ENCODE data around the gene NR1H4. TPM values are rescaled to one million over a fixed set of nuclear protein-coding genes. Genes with fewer than 3 reads are reported as not detected.
A peak's percentile ranks its signal among the peaks of the same experiment; 100 is the strongest.

The NR1H4 gene
- total and polyA plus RNA-seq, 2 experiments from 2014 or later = not detected

DNA sequence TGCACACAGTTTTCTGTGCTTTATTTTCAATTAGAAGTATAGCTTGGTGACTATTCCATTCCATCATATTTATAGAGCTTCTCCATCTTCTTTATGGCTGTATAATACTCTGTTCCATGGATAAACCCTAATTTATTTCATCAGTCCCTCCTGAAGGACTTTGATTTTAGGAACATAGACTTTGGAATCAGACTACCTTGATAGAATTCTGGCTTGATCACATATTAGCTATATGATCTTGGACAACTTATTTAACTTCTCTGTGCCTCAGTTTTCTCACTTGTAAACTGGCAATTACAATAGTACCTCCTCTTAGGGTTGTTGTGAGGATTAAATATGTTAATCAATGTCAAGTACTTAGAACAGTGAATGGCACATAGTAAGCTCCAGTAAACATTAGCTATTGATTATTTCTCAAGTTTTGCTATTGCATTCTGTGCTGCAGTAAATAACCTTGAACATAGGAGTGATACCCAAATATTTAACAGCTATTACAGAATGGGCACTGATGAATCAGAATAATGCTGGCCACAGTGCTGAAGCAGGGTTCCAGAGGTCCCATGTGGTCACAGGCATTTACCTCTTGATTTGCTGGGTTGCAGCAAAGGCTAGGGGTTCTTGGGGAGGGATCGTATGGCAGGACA, 12.2 kb upstream of the NR1H4 start:
- no peak overlapping the region for H3K27ac ChIP-seq (ENCODE audit: low read depth)
- no peak for TF ChIP-seq EZH2phosphoT487 (IDR thresholded peaks at IDR 0.05; ENCODE audit: unreplicated experiment)
- TF ChIP-seq JUNB (IDR thresholded peaks at IDR 0.05; ENCODE audit: unreplicated experiment) = no peak
- TF ChIP-seq, protein P1, sequence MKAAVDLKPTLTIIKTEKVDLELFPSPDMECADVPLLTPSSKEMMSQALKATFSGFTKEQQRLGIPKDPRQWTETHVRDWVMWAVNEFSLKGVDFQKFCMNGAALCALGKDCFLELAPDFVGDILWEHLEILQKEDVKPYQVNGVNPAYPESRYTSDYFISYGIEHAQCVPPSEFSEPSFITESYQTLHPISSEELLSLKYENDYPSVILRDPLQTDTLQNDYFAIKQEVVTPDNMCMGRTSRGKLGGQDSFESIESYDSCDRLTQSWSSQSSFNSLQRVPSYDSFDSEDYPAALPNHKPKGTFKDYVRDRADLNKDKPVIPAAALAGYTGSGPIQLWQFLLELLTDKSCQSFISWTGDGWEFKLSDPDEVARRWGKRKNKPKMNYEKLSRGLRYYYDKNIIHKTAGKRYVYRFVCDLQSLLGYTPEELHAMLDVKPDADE (IDR thresholded peaks at IDR 0.05) = no peak
- TF ChIP-seq CTCF (conservative IDR thresholded peaks at IDR 0.05; ENCODE audit: low read depth in 2 of 2) = no peak
- no peak for TF ChIP-seq CREB1 (CRISPR knock-in tag; IDR thresholded peaks at IDR 0.05; ENCODE audit: low read depth)
- TF ChIP-seq, protein P2, sequence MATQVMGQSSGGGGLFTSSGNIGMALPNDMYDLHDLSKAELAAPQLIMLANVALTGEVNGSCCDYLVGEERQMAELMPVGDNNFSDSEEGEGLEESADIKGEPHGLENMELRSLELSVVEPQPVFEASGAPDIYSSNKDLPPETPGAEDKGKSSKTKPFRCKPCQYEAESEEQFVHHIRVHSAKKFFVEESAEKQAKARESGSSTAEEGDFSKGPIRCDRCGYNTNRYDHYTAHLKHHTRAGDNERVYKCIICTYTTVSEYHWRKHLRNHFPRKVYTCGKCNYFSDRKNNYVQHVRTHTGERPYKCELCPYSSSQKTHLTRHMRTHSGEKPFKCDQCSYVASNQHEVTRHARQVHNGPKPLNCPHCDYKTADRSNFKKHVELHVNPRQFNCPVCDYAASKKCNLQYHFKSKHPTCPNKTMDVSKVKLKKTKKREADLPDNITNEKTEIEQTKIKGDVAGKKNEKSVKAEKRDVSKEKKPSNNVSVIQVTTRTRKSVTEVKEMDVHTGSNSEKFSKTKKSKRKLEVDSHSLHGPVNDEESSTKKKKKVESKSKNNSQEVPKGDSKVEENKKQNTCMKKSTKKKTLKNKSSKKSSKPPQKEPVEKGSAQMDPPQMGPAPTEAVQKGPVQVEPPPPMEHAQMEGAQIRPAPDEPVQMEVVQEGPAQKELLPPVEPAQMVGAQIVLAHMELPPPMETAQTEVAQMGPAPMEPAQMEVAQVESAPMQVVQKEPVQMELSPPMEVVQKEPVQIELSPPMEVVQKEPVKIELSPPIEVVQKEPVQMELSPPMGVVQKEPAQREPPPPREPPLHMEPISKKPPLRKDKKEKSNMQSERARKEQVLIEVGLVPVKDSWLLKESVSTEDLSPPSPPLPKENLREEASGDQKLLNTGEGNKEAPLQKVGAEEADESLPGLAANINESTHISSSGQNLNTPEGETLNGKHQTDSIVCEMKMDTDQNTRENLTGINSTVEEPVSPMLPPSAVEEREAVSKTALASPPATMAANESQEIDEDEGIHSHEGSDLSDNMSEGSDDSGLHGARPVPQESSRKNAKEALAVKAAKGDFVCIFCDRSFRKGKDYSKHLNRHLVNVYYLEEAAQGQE (IDR thresholded peaks at IDR 0.05; ENCODE audit: unreplicated experiment) = peak; percentile 38
- Mint-ChIP-seq H3K4me3 (no peak overlapping the region), H3K27ac (no peak overlapping the region), H3K9me3 (no peaks in the 10 kb centered on the region), H3K27me3 (ENCODE audit: insufficient read depth, low read depth, poor library complexity) (peaks cover 2% of the 10 kb centered on the region), H3K4me1 (peaks cover 10% of the 10 kb centered on the region; the same call in 2 of the 3 replicates), H3K36me3 (ENCODE audit: low read depth) (no peaks in the 10 kb centered on the region)
- H3F3A ChIP-seq (replicated peaks; ENCODE audit: low read depth) = no peaks in the 10 kb centered on the region
- no peaks in the 10 kb centered on the region for H3K36me3 ChIP-seq (ENCODE audit: insufficient read depth)
- no peak overlapping the region for H3K4me2 ChIP-seq
- H2AFZ ChIP-seq = no peak overlapping the region
- H3K79me2 ChIP-seq (replicated peaks; ENCODE audit: insufficient read depth) = no peaks in the 10 kb centered on the region
- H3K4me1 ChIP-seq (ENCODE audit: insufficient read depth) = peaks cover 9% of the 10 kb centered on the region
- no peaks in the 10 kb centered on the region for H3K9me2 ChIP-seq (ENCODE audit: insufficient read depth)
- H4K20me1 ChIP-seq (replicated peaks; ENCODE audit: insufficient read depth) = no peaks in the 10 kb centered on the region
- no peak overlapping the region for H3K4me3 ChIP-seq
- ATAC-seq = no peak
- no peak for DNase-seq (ENCODE audit: low spot score)
- no peaks in the 10 kb centered on the region for H3K27me3 ChIP-seq (ENCODE audit: insufficient read depth)

DNA sequence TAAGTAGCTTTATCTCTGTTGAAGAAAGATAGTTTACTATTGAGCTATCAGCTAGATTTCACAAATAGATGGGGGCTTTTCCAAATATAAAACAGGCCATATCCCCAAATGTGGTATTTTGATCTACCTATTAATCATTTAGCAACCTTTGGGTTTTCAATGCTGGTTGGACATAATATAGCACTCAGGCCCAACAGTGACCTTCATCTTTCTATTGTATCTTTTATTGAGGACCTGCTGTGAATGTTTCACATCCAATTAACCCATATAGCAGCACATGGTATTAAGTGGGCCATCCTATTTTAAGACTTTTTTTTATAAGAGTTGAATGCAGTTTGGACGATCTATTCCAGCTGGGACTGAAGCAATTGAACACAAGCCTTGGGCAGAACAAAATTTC, 10.0 kb upstream of the NR1H4 start:
- peaks cover 12% of the 10 kb centered on the region for H3K4me1 Mint-ChIP-seq
- 0 out of 2 replicates have a peak overlapping the region, but pooled peaks have one; percentile 47 for H2AFZ ChIP-seq
- H4K20me1 ChIP-seq (replicated peaks; ENCODE audit: insufficient read depth) = no peaks in the 10 kb centered on the region
- H3K9me3 Mint-ChIP-seq = no peaks in the 10 kb centered on the region
- no peak overlapping the region for H3K27ac ChIP-seq (ENCODE audit: low read depth)
- peaks cover 2% of the 10 kb centered on the region for H3K27me3 Mint-ChIP-seq (ENCODE audit: insufficient read depth, low read depth, poor library complexity)
- H3K9me2 ChIP-seq (ENCODE audit: insufficient read depth) = no peaks in the 10 kb centered on the region; the same call in 1 of the 2 replicates
- no peaks in the 10 kb centered on the region for H3K79me2 ChIP-seq (replicated peaks; ENCODE audit: insufficient read depth)
- H3K4me3 ChIP-seq = no peak overlapping the region
- no peak overlapping the region for H3K27ac Mint-ChIP-seq
- ATAC-seq = no peak
- H3K4me3 Mint-ChIP-seq = no peak overlapping the region
- peaks cover 14% of the 10 kb centered on the region for H3K4me1 ChIP-seq (ENCODE audit: insufficient read depth)
- no peaks in the 10 kb centered on the region for H3K27me3 ChIP-seq (ENCODE audit: insufficient read depth)
- no peaks in the 10 kb centered on the region for H3K36me3 ChIP-seq (ENCODE audit: insufficient read depth)
- H3K36me3 Mint-ChIP-seq (ENCODE audit: low read depth) = no peaks in the 10 kb centered on the region
- no peaks in the 10 kb centered on the region for H3F3A ChIP-seq (replicated peaks; ENCODE audit: low read depth)
- H3K4me2 ChIP-seq = no peak overlapping the region
- no peak for DNase-seq (ENCODE audit: low spot score)
- TF ChIP-seq CTCF (conservative IDR thresholded peaks at IDR 0.05; ENCODE audit: low read depth in 2 of 2) (no peak), EZH2 (IDR thresholded peaks at IDR 0.05; ENCODE audit: low read depth, unreplicated experiment) (no peak), POLR2AphosphoS5 (IDR thresholded peaks at IDR 0.05; ENCODE audit: low read depth) (no peak), STAT1 (IDR thresholded peaks at IDR 0.05; ENCODE audit: unreplicated experiment) (no peak), JUNB (IDR thresholded peaks at IDR 0.05; ENCODE audit: unreplicated experiment) (no peak), CREB1 (CRISPR knock-in tag; IDR thresholded peaks at IDR 0.05; ENCODE audit: low read depth) (no peak), EZH2phosphoT487 (IDR thresholded peaks at IDR 0.05; ENCODE audit: unreplicated experiment) (no peak), NANOG (IDR thresholded peaks at IDR 0.05; ENCODE audit: borderline replicate concordance) (no peak), ZNF114 (CRISPR knock-in tag; IDR thresholded peaks at IDR 0.05) (no peak)
- TF ChIP-seq, protein P2 (IDR thresholded peaks at IDR 0.05; ENCODE audit: unreplicated experiment) = no peak
